ENCODE results near the gene EPS8L1.
"Not testable (repeated sequence)": the region's sequence is repeated elsewhere in the genome, so short reads cannot be mapped to it uniquely, and the experiment has no call there.

The EPS8L1 gene

DNA sequence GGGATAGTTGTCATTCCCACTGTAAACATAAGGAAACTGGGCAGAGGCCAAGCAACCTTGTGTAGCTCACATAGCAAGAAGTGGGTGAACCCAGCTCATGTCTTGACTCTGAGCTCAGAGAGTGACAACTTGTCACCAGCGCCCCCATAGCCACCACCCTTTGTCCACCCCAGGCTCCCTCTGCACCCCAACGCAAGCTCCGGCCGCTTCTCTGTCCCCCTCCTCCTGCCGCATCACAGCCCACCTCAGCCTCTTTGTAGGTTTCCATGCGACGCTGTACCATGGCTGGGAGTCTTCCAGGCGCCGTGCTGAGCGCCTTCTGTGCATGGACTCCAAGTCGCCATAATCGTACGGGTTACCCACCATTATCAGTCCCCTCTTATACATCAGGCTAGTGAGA, 40.9 kb upstream of the EPS8L1 start:
- TF ChIP-seq, protein P1, sequence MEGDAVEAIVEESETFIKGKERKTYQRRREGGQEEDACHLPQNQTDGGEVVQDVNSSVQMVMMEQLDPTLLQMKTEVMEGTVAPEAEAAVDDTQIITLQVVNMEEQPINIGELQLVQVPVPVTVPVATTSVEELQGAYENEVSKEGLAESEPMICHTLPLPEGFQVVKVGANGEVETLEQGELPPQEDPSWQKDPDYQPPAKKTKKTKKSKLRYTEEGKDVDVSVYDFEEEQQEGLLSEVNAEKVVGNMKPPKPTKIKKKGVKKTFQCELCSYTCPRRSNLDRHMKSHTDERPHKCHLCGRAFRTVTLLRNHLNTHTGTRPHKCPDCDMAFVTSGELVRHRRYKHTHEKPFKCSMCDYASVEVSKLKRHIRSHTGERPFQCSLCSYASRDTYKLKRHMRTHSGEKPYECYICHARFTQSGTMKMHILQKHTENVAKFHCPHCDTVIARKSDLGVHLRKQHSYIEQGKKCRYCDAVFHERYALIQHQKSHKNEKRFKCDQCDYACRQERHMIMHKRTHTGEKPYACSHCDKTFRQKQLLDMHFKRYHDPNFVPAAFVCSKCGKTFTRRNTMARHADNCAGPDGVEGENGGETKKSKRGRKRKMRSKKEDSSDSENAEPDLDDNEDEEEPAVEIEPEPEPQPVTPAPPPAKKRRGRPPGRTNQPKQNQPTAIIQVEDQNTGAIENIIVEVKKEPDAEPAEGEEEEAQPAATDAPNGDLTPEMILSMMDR (IDR thresholded peaks at IDR 0.05; ENCODE audit: borderline replicate concordance, control extremely low read depth, extremely low read depth, insufficient read depth, missing control alignments), result no peak
- in situ Hi-C loops (cut with MboI; ENCODE audit: low sequenced_read_pairs, unreplicated experiment), result no loop called here

DNA sequence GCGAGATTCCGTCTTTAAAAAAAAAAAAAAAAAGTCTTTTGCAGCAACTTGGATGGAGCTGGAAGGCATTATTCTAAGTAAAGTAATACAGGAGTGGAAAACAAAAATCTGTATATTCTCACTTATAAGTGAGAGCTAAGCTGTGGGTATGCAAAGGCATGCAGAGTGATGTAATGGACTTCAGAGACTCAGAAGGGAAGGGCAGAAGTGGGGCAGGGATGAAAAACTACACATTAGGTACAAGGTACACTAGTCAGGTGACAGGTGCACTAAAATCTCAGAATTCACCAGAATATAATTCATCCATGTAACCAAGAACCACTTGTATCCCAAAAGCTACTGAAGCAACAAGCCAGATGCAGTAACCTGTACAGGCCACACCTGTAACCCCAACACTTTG, 39.6 kb upstream of the EPS8L1 start:
- TF ChIP-seq, protein P1 (IDR thresholded peaks at IDR 0.05; ENCODE audit: borderline replicate concordance, control extremely low read depth, extremely low read depth, insufficient read depth, missing control alignments), result no peak
- in situ Hi-C loops (cut with MboI; ENCODE audit: low sequenced_read_pairs, unreplicated experiment), result no loop called here
- DNase-seq (ENCODE audit: low spot score), result no peak

More for the DNA sequence above, 40.9 kb upstream of the EPS8L1 start:
- DNase-seq (ENCODE audit: low spot score), result no peak

DNA sequence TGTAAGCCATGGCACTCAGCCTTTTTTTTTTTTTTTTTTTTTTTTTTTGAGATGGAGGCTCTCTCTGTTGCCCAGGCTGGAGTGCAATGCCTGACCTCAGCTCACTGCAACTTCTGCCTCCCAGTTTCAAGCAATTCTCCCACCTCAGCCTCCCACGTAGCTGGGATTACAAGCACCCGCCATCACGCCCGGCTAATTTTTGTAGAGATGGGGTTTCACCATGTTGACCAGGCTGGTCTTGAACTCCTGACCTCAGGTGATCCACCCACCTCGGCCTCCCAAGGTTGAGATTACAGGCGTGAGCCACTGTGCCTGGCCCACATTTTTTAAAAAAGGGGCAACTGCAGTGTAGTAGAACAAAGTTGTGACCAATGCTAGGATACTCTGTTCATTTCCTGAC, 38.1 kb upstream of the EPS8L1 start:
- in situ Hi-C loops (cut with MboI; ENCODE audit: low sequenced_read_pairs, unreplicated experiment); DNase-seq (ENCODE audit: low spot score): not testable (repeated sequence)

DNA sequence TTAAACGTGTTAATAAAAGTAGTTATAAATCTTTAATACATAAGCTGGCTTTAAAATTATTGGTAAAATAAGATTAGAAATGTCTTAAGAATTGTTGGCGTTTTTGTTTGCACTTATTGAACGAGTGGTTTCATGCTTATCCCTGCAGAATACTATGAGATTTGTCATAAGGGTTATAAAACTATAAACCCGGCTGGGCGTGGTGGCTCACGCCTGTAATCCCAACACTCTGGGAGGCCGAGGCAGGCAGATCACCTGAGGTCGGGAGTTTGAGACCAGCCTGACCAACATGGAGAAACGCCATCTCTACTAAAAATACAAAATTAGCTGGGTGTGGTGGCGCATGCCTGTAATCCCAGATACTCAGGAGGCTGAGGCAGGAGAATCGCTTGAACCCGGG, 35.0 kb upstream of the EPS8L1 start:
- in situ Hi-C loops (cut with MboI; ENCODE audit: low sequenced_read_pairs, unreplicated experiment), result not testable (repeated sequence)

DNA sequence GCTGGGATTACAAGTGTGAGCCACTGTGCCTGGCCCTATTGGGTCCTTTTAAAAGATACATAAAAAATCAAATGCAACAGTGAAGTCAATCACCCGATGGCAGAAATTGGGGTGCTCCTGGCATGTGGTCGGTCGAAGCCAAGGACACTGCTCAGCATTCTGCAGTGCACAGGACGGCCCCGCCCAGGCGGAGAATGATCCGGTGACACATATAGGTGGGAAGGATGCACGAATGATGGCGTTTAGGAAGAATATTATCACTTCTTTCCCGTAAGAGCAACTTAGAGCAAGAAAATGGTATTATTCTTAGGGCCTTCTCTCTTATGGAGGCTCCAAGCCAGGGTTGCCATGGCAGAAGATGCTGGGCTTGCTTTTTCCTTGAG, 34.4 kb upstream of the EPS8L1 start:
- TF ChIP-seq, protein P1 (IDR thresholded peaks at IDR 0.05; ENCODE audit: borderline replicate concordance, control extremely low read depth, extremely low read depth, insufficient read depth, missing control alignments), result no peak
- DNase-seq (ENCODE audit: low spot score), result no peak
- in situ Hi-C loops (cut with MboI; ENCODE audit: low sequenced_read_pairs, unreplicated experiment), result no loop called here

More for the DNA sequence above, 35.0 kb upstream of the EPS8L1 start:
- not testable (repeated sequence) for DNase-seq (ENCODE audit: low spot score)

DNA sequence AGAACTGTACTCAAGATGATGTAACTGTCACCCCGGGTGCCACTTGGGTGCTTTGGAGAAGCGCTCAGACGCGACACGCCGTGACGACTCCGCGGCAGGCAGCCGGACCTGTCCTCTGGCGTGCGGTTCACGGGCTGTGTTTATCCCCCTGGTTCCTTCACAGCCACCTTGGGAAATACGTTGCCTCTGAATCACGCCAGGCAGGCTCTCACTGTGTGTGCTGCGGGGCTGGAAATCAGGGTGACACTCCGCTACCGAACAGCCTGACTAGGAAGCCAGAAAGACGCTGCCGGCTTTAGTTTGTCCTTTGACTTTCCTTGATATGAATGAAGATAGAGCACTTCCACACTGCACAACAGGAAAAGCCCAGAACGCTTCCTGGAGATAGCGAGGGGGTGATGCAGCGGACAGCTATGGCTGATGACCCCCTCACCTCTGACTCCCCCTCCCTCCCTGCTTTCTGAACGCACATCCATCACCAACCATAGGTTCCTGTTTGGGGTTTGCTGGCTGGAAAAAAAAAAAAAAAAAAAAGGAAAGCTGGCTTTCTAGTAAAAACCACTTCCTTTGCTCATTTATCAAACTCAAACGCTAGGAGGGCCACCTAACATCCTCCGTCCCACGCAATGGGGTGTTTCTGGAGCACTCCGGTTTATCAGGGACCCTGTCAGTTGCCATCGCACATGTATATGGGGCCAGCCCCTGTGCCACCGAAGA, 33.9 kb upstream of the EPS8L1 start:
- DNase-seq (ENCODE audit: low spot score), result peak; percentile 31
- TF ChIP-seq, protein P1 (IDR thresholded peaks at IDR 0.05; ENCODE audit: borderline replicate concordance, control extremely low read depth, extremely low read depth, insufficient read depth, missing control alignments), result no peak
- in situ Hi-C loops (cut with MboI; ENCODE audit: low sequenced_read_pairs, unreplicated experiment), result no loop called here

DNA sequence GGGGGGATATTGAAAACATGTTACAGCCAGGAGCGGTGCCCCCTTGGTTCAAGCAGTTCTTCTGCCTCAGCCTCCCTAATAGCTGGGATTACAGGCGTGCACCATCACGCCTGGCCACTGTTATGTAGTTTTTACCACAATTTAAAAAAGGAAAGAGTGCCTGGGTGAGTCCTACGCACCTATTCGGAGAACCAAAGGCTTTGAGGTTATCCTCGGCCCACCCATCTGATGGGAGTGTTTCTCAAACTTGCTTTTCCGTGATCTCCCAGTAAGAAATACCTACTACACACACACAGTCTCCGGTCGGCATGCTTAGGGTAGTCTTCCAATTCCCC, 33.4 kb upstream of the EPS8L1 start:
- in situ Hi-C loops (cut with MboI; ENCODE audit: low sequenced_read_pairs, unreplicated experiment), result no loop called here
- no peak for DNase-seq (ENCODE audit: low spot score)
- TF ChIP-seq, protein P1 (IDR thresholded peaks at IDR 0.05; ENCODE audit: borderline replicate concordance, control extremely low read depth, extremely low read depth, insufficient read depth, missing control alignments), result no peak

DNA sequence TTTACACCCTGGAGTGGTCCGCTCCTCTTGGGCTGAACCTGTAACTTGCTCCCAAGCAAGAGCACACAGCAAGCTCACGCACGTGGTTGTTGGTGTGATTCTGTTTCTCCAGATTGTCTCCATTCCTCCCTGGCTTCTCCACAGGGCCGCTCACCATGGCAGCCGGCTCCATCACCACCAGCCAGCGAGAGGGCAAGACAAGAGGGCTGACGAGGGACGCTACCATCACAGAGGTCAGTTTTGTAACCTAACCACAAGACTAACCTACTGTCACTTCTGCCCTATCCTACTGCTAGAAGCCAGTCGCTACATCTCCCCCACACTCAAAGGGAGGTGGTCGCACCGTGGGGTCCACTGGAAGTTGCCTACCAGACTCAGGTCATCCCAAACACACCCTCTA, 33.0 kb upstream of the EPS8L1 start:
- TF ChIP-seq, protein P1 (IDR thresholded peaks at IDR 0.05; ENCODE audit: borderline replicate concordance, control extremely low read depth, extremely low read depth, insufficient read depth, missing control alignments), result no peak
- in situ Hi-C loops (cut with MboI; ENCODE audit: low sequenced_read_pairs, unreplicated experiment), result no loop called here
- no peak for DNase-seq (ENCODE audit: low spot score)
